ENCODE data around the gene SNX11. TPM values are rescaled to one million over a fixed set of nuclear protein-coding genes. Genes with fewer than 3 reads are reported as not detected.
"Not testable (repeated sequence)": the region's sequence is repeated elsewhere in the genome, so short reads cannot be mapped to it uniquely, and the experiment has no call there.

The SNX11 gene
- total RNA-seq, 6 donors from 2014 or later: 19.5 to 27.2 (median 23.7) TPM

DNA sequence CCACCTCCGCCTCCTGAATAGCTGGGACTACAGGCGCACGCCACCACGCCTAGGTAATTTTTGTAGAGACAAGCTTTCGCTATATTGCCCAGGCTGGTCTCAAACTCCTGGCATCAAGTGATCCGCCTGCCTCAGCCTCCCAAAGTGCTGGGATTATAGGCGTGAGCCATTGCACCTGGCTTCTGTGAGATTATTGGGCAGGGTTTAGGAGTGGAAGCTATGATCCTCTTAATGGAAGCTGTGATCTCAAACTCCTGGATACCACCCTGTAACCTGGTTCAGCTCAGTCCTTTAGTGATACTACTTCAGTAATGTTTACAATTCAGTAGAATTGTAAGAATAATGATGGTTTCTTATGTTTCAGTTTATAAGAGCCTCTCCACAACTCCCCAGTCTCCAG, 45.3 kb upstream of the SNX11 start:
- H3K4me1 ChIP-seq: peaks cover 0 to 7% (median 5%) of the 10 kb centered on the region in 4 donors
- no peak for DNase-seq

DNA sequence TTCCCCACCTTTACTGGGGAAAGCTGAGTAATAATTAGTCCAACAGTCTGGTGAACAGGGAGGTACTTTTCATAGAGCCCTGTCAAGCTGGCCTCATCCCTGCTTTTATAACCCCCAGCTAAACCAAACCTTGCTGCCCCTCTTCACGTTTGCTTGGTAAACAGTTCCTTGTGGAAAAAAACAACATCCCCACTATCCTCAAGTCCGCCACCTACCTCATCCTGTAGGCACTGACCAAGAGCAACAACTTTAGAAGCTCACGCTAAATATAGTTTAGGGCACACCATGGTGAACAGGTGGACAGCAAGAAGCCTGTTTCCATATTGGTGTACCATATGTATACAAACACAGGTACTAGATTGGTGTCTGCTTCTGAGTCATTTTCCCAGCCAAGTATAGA, 42.9 kb upstream of the SNX11 start:
- 85 to 90% methylated on average over 3 of the region's 3 CpGs for WGBS, 2 donors

More for the DNA sequence above, 45.3 kb upstream of the SNX11 start:
- H3K4me3 ChIP-seq: no peak overlapping the region
- no peaks in the 10 kb centered on the region for H3K9me3 ChIP-seq
- H3K27me3 ChIP-seq: no peaks in the 10 kb centered on the region
- no peak for ATAC-seq (ENCODE audit: low FRiP score in 2 of 2)
- TF ChIP-seq, protein P1, sequence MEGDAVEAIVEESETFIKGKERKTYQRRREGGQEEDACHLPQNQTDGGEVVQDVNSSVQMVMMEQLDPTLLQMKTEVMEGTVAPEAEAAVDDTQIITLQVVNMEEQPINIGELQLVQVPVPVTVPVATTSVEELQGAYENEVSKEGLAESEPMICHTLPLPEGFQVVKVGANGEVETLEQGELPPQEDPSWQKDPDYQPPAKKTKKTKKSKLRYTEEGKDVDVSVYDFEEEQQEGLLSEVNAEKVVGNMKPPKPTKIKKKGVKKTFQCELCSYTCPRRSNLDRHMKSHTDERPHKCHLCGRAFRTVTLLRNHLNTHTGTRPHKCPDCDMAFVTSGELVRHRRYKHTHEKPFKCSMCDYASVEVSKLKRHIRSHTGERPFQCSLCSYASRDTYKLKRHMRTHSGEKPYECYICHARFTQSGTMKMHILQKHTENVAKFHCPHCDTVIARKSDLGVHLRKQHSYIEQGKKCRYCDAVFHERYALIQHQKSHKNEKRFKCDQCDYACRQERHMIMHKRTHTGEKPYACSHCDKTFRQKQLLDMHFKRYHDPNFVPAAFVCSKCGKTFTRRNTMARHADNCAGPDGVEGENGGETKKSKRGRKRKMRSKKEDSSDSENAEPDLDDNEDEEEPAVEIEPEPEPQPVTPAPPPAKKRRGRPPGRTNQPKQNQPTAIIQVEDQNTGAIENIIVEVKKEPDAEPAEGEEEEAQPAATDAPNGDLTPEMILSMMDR (IDR thresholded peaks at IDR 0.05): no peak
- no peak for TF ChIP-seq POLR2AphosphoS5 (IDR thresholded peaks at IDR 0.05)
- TF ChIP-seq EP300 (IDR thresholded peaks at IDR 0.05): no peak
- TF ChIP-seq POLR2A (IDR thresholded peaks at IDR 0.05): no peak
- H3K36me3 ChIP-seq: peaks cover 30 to 89% (median 63%) of the 10 kb centered on the region in 4 donors
- WGBS, 2 donors: 96 to 100% methylated on average over 6 to 7 of the region's 7 CpGs
- no peak overlapping the region for H3K27ac ChIP-seq

DNA sequence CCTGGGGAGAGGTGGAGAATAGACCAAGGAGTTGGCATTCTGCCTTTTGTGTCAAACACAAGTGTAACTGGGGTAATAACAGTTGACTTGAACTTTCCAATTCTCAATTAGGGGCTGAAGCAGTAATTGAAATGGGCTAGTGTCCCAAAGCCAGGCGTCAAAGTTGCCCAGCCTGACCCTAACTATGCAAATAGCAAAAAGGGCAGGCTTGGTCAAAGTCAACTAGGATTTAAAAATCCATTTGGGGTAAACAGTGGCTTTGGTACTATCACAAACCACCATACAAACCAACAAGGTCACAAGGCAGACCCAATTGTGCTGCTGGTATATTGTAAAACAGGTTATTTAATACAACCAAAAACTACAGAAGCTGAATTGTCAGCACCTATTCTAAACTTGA, 41.4 kb upstream of the SNX11 start:
- Histone ChIP-seq H3K4me3 (no peak overlapping the region), H3K4me1 (peaks cover 0 to 8% (median 3%) of the 10 kb centered on the region in 4 donors), H3K9me3 (no peaks in the 10 kb centered on the region), H3K27ac (no peak overlapping the region), H3K27me3 (no peaks in the 10 kb centered on the region), H3K36me3 (peaks cover 10 to 89% (median 50%) of the 10 kb centered on the region in 4 donors)
- no peak for ATAC-seq (ENCODE audit: low FRiP score in 2 of 2)
- 73 to 74% methylated on average over 1 of the region's 1 CpG for WGBS, 2 donors
- no peak for DNase-seq
- TF ChIP-seq EP300 (IDR thresholded peaks at IDR 0.05) (no peak), POLR2AphosphoS5 (IDR thresholded peaks at IDR 0.05) (no peak), POLR2A (IDR thresholded peaks at IDR 0.05) (no peak)
- TF ChIP-seq, protein P1 (IDR thresholded peaks at IDR 0.05): no peak

More for the DNA sequence above, 42.9 kb upstream of the SNX11 start:
- TF ChIP-seq POLR2AphosphoS5 (IDR thresholded peaks at IDR 0.05) (no peak), POLR2A (IDR thresholded peaks at IDR 0.05) (no peak)
- H3K4me3 ChIP-seq: no peak overlapping the region
- peaks cover 11 to 88% (median 53%) of the 10 kb centered on the region in 4 donors for H3K36me3 ChIP-seq
- ATAC-seq (ENCODE audit: low FRiP score in 2 of 2): no peak
- H3K27ac ChIP-seq: no peak overlapping the region
- no peaks in the 10 kb centered on the region for H3K9me3 ChIP-seq
- H3K4me1 ChIP-seq: peaks cover 0 to 8% (median 6%) of the 10 kb centered on the region in 4 donors
- H3K27me3 ChIP-seq: no peaks in the 10 kb centered on the region
- DNase-seq: no peak

DNA sequence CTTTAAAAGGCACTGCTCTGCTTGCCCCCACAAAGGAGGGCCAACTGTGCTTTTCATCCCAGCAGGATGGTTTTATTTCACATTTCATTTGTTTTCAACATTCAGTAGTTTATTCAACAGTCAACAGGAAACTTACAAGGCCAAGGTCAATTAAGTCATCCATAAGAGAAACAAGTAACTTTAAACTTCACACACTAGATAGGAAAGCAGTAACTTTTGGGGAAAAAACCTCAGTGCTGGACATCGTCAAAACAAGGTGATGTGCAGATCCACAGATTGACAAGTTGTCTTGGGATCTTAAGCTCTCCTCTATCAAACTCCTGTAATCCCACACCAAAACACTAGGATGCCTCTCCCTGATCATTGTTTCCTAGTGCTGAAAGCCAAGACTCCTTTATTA, 40.9 kb upstream of the SNX11 start:
- H3K4me3 ChIP-seq: no peak overlapping the region
- H3K27ac ChIP-seq: no peak overlapping the region
- H3K36me3 ChIP-seq: peaks cover 10 to 89% (median 52%) of the 10 kb centered on the region in 4 donors
- WGBS, 2 donors: 68 to 82% methylated on average over 1 of the region's 1 CpG
- TF ChIP-seq, protein P1 (IDR thresholded peaks at IDR 0.05): no peak
- TF ChIP-seq POLR2A (IDR thresholded peaks at IDR 0.05): no peak
- TF ChIP-seq POLR2AphosphoS5 (IDR thresholded peaks at IDR 0.05): no peak
- TF ChIP-seq EP300 (IDR thresholded peaks at IDR 0.05): no peak
- H3K4me1 ChIP-seq: peaks cover 0 to 8% (median 3%) of the 10 kb centered on the region in 4 donors
- no peaks in the 10 kb centered on the region for H3K9me3 ChIP-seq
- DNase-seq: no peak
- ATAC-seq (ENCODE audit: low FRiP score in 2 of 2): no peak
- no peaks in the 10 kb centered on the region for H3K27me3 ChIP-seq

DNA sequence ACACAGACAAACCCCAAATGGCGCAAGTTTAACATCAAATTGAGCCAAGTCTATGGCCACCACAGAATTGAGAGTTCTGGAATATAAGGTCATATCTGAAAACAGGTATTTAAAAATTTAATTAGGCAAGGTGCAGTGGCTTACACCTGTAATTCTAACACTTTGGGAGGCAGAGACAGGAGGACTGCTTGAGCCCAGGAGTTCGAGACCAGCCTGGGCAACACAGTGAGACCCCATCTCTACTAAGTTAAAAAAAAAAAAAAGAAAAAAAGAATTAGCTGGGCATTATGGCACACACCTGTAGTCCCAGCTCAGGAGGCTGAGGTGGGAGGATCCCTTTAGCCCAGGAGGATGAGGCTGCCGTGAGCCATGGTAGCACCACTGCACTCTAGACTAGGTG, 40.3 kb upstream of the SNX11 start:
- Histone ChIP-seq H3K27ac (no peak overlapping the region), H3K4me3 (no peak overlapping the region), H3K36me3 (peaks cover 10 to 89% (median 47%) of the 10 kb centered on the region in 4 donors), H3K27me3 (no peaks in the 10 kb centered on the region), H3K4me1 (peaks cover 0 to 8% (median 3%) of the 10 kb centered on the region in 4 donors), H3K9me3 (no peaks in the 10 kb centered on the region)
- TF ChIP-seq, protein P1 (IDR thresholded peaks at IDR 0.05): no peak
- TF ChIP-seq EP300 (IDR thresholded peaks at IDR 0.05) (no peak), POLR2AphosphoS5 (IDR thresholded peaks at IDR 0.05) (no peak), POLR2A (IDR thresholded peaks at IDR 0.05) (no peak)
- no peak for DNase-seq
- WGBS, 2 donors: 100% methylated on average over 3 of the region's 3 CpGs
- ATAC-seq (ENCODE audit: low FRiP score in 2 of 2): no peak

DNA sequence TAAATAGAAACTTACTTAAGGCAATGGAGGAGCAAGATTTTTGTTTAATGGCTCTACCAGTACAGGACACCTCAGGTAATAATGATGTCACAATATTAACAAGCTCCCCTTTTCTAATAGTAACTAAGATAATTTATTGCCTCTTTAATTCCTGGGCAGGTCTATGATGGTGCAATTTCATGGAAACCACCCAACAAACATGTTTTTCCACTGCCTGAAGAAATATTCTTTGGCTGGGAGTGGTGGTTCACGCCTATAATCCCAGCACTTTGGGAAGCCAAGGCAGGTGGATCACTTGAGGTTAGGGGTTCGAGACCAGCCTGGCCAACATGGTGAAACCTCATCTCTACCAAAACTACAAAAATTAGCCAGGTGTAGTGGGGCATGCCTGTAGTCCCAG, 39.8 kb upstream of the SNX11 start:
- not testable (repeated sequence) for H3K9me3 ChIP-seq; H3K27me3 ChIP-seq; H3K4me3 ChIP-seq; DNase-seq; H3K4me1 ChIP-seq; ATAC-seq (ENCODE audit: low FRiP score in 2 of 2); H3K27ac ChIP-seq
- WGBS, 2 donors: 81 to 88% methylated on average over 2 of the region's 2 CpGs
- peaks cover 10 to 86% (median 42%) of the 10 kb centered on the region in 4 donors for H3K36me3 ChIP-seq
